Thyroid gland (tissue), 4 donors: ENCODE results near the gene VPS8.

Experiments used
- POLR2A ChIP-seq, 2 donors: fragments of 450-650 bp; IDR thresholded peaks; one replicate each; pipeline ENCODE4 v1.6.1; 2017; ENCODE audit warnings: antibody characterized with exemption in 2 of 2, mild to moderate bottlenecking in 2 of 2, moderate library complexity in 1 of 2
- TF ChIP-seq, protein P1 (sequence below), 6 experiments: fragments of 200-600 bp in 3 of 6; fragments of 450-650 bp in 3 of 6; sonication (generic) in 3 of 6; IDR thresholded peaks; one replicate each; pipeline ENCODE4 v1.5.1; 2016 to 2019; ENCODE audit warnings: antibody characterized with exemption in 6 of 6, mild to moderate bottlenecking in 2 of 6, inconsistent platforms in 1 of 6, moderate library complexity in 1 of 6

DNA sequence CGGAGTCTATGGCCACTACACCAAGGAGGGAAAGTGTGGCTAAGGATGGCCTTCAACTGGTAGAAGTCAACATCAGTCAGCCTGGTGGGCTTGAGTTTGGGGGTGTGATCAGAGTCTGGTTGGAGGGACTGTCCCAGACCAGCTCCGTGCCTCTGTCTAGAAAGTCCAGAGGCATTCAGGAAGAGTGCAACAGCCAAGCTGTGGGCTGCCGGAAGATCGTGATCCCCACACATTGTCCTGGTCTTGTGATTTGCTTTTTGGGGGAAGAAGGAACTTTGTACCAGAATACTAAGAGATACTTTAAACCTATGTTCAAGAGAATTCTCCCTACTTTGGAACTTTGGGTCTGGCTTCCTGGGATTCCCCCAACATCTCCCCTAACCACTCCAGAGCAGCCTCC, 47.8 kb upstream of the VPS8 start:
- TF ChIP-seq, protein P1, sequence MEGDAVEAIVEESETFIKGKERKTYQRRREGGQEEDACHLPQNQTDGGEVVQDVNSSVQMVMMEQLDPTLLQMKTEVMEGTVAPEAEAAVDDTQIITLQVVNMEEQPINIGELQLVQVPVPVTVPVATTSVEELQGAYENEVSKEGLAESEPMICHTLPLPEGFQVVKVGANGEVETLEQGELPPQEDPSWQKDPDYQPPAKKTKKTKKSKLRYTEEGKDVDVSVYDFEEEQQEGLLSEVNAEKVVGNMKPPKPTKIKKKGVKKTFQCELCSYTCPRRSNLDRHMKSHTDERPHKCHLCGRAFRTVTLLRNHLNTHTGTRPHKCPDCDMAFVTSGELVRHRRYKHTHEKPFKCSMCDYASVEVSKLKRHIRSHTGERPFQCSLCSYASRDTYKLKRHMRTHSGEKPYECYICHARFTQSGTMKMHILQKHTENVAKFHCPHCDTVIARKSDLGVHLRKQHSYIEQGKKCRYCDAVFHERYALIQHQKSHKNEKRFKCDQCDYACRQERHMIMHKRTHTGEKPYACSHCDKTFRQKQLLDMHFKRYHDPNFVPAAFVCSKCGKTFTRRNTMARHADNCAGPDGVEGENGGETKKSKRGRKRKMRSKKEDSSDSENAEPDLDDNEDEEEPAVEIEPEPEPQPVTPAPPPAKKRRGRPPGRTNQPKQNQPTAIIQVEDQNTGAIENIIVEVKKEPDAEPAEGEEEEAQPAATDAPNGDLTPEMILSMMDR (IDR thresholded peaks at IDR 0.05), result no peak
- TF ChIP-seq POLR2A (IDR thresholded peaks at IDR 0.05), result no peak
